Parathyroid adenoma (tissue), 2 donors: ENCODE measurements around the gene C17orf113.

Experiments
- H2AFZ ChIP-seq: fragments of 300-600 bp; sonication (generic); one replicate; pipeline ENCODE4 v1.7.0; 2017; ENCODE audit warnings: antibody characterized with exemption, mild to moderate bottlenecking
- H3K27ac ChIP-seq: fragments of 300-600 bp; sonication (generic); one replicate; pipeline ENCODE4 v1.7.0; 2017
- H3K27me3 ChIP-seq: fragments of 300-600 bp; sonication (generic); one replicate; pipeline ENCODE4 v1.7.0; 2017; ENCODE audit warnings: low read length; ENCODE audit not compliant: control insufficient read depth, insufficient read depth
- H3K36me3 ChIP-seq: fragments of 300-600 bp; sonication (generic); one replicate; pipeline ENCODE4 v1.7.0; 2017; ENCODE audit warnings: low read length; ENCODE audit not compliant: control insufficient read depth, insufficient read depth
- H3K4me1 ChIP-seq: fragments of 300-600 bp; sonication (generic); one replicate; pipeline ENCODE4 v1.7.0; 2017; ENCODE audit warnings: control low read depth
- H3K4me2 ChIP-seq: fragments of 300-600 bp; sonication (generic); one replicate; pipeline ENCODE4 v1.7.0; 2017; ENCODE audit warnings: low read length
- H3K4me3 ChIP-seq: fragments of 300-600 bp; sonication (generic); one replicate; pipeline ENCODE4 v1.7.0; 2017; ENCODE audit warnings: low read depth, low read length
- H3K79me2 ChIP-seq: fragments of 300-600 bp; sonication (generic); one replicate; pipeline ENCODE4 v1.7.0; 2017; ENCODE audit warnings: control low read depth
- H3K9ac ChIP-seq: fragments of 300-600 bp; sonication (generic); one replicate; pipeline ENCODE4 v1.7.0; 2017; ENCODE audit warnings: mild to moderate bottlenecking
- H3K9me3 ChIP-seq: fragments of 300-600 bp; sonication (generic); one replicate; pipeline ENCODE4 v1.7.0; 2017; ENCODE audit warnings: low read length; ENCODE audit not compliant: control insufficient read depth
- TF ChIP-seq, protein P1 (sequence below): fragments of 300-600 bp; sonication (generic); IDR thresholded peaks from one replicate; pipeline ENCODE4 v1.7.0; 2017; ENCODE audit warnings: antibody characterized with exemption, mild to moderate bottlenecking
- donor health status: primary hyperparathyroidism.

The C17orf113 gene

GRCh38 chr17:42094375-42095069 lies 44.1 kb upstream of the C17orf113 start:
- H3K4me2 ChIP-seq: no peak overlapping the region
- H3K27ac ChIP-seq: no peak overlapping the region
- no peak overlapping the region for H2AFZ ChIP-seq
- peaks cover 3% of the 10 kb centered on the region for H3K4me1 ChIP-seq
- no peak overlapping the region for H3K9ac ChIP-seq
- H3K9me3 ChIP-seq: no peaks in the 10 kb centered on the region
- TF ChIP-seq, protein P1, sequence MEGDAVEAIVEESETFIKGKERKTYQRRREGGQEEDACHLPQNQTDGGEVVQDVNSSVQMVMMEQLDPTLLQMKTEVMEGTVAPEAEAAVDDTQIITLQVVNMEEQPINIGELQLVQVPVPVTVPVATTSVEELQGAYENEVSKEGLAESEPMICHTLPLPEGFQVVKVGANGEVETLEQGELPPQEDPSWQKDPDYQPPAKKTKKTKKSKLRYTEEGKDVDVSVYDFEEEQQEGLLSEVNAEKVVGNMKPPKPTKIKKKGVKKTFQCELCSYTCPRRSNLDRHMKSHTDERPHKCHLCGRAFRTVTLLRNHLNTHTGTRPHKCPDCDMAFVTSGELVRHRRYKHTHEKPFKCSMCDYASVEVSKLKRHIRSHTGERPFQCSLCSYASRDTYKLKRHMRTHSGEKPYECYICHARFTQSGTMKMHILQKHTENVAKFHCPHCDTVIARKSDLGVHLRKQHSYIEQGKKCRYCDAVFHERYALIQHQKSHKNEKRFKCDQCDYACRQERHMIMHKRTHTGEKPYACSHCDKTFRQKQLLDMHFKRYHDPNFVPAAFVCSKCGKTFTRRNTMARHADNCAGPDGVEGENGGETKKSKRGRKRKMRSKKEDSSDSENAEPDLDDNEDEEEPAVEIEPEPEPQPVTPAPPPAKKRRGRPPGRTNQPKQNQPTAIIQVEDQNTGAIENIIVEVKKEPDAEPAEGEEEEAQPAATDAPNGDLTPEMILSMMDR: no peak
- no peaks in the 10 kb centered on the region for H3K79me2 ChIP-seq
- H3K4me3 ChIP-seq: no peak overlapping the region
- H3K36me3 ChIP-seq: no peaks in the 10 kb centered on the region
- no peaks in the 10 kb centered on the region for H3K27me3 ChIP-seq

DNA sequence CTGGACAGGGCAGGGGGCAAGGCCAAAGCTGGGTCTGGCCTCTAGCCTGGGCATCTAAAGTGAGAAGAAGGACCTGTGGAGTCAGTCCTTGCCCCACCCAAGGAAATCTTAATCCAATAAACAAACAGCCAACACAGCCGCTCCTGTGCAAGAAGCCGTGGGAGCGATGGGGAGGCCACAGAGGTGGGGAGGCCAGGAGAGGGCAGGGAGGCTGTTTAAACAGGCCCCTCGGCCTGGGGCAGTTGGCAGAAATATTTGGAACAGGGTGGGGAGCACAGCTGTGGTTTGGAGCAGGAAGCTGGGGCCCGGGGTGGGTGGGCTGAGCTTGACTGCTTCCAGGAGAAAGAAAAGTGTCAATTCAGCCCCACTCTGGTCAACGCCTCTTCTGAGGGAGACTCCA lies 42.5 kb upstream of the C17orf113 start:
- Histone ChIP-seq H2AFZ (no peak overlapping the region), H3K4me1 (peaks cover under 1% of the 10 kb centered on the region), H3K79me2 (no peaks in the 10 kb centered on the region), H3K4me3 (no peak overlapping the region), H3K27ac (no peak overlapping the region), H3K9ac (no peak overlapping the region), H3K4me2 (no peak overlapping the region), H3K9me3 (no peaks in the 10 kb centered on the region), H3K36me3 (no peaks in the 10 kb centered on the region), H3K27me3 (no peaks in the 10 kb centered on the region)
- TF ChIP-seq, protein P1: no peak

- no peak overlapping the region for H2AFZ ChIP-seq
Observed at GRCh38 chr17:42090964-42091790, 40.8 kb upstream of the C17orf113 start.

GRCh38 chr17:42088736-42089135 lies 38.3 kb upstream of the C17orf113 start:
- Histone ChIP-seq H3K27ac (no peak overlapping the region), H3K4me1 (no peaks in the 10 kb centered on the region), H3K9ac (no peak overlapping the region), H3K4me2 (no peak overlapping the region), H3K27me3 (no peaks in the 10 kb centered on the region), H3K79me2 (no peaks in the 10 kb centered on the region), H3K4me3 (no peak overlapping the region), H3K9me3 (no peaks in the 10 kb centered on the region), H2AFZ (no peak overlapping the region), H3K36me3 (no peaks in the 10 kb centered on the region)
- TF ChIP-seq, protein P1: no peak

More at GRCh38 chr17:42090964-42091790, 40.8 kb upstream of the C17orf113 start:
- Histone ChIP-seq H3K27me3 (no peaks in the 10 kb centered on the region), H3K27ac (no peak overlapping the region), H3K4me1 (no peaks in the 10 kb centered on the region), H3K9ac (no peak overlapping the region), H3K4me3 (no peak overlapping the region), H3K36me3 (no peaks in the 10 kb centered on the region), H3K79me2 (no peaks in the 10 kb centered on the region), H3K9me3 (no peaks in the 10 kb centered on the region), H3K4me2 (no peak overlapping the region)
- TF ChIP-seq, protein P1: no peak
